Calu3 (cell line): Measurements from ENCODE around the gene NF1. TPM values are rescaled to one million over a fixed set of nuclear protein-coding genes. Genes with fewer than 3 reads are reported as not detected.

Experiments
- BruUV-seq: library from RNA; stranded (reverse); fragments of 400-500 nt; replicated peaks from 2 replicates; lab custom pipeline; 2021; lab: Mats Ljungman, UMichigan
- CTCF ChIA-PET: fragments of 300-600 bp; sonication (Branson Sonifier 250); formaldehyde crosslinking; loops from one replicate; lab custom pipeline; 2022; ENCODE audit warnings: antibody characterized with exemption; lab: Charles Lee
- DNase-seq: peaks from one replicate; pipeline ENCODE4 v3.0.0; 2022
- H3K27ac Mint-ChIP-seq: one replicate; pipeline ENCODE4 v1.8.0; 2022; ENCODE audit warnings: mixed read lengths; ENCODE audit not compliant: unreplicated experiment
- H3K27me3 Mint-ChIP-seq: one replicate; pipeline ENCODE4 v1.8.0; 2022; ENCODE audit warnings: mixed read lengths; ENCODE audit not compliant: unreplicated experiment
- H3K36me3 Mint-ChIP-seq: one replicate; pipeline ENCODE4 v1.8.0; 2022; ENCODE audit warnings: mild to moderate bottlenecking, moderate library complexity, mixed read lengths; ENCODE audit not compliant: insufficient read depth, unreplicated experiment
- H3K4me1 Mint-ChIP-seq: one replicate; pipeline ENCODE4 v1.8.0; 2022; ENCODE audit warnings: mild to moderate bottlenecking, low read depth, mixed read lengths; ENCODE audit not compliant: unreplicated experiment
- H3K4me3 Mint-ChIP-seq: one replicate; pipeline ENCODE4 v1.8.0; 2022; ENCODE audit warnings: mild to moderate bottlenecking, low read depth, moderate library complexity, mixed read lengths; ENCODE audit not compliant: unreplicated experiment
- H3K9me3 Mint-ChIP-seq: one replicate; pipeline ENCODE4 v1.8.0; 2022; ENCODE audit warnings: low read depth, mixed read lengths; ENCODE audit not compliant: unreplicated experiment
- intact Hi-C: fragments of 100-400 bp; cut with micrococcal nuclease; formaldehyde crosslinking; loops from one replicate; pipeline ENCODE4 v1.10.0; 2022; ENCODE audit not compliant: unreplicated experiment
- total RNA-seq: library from RNA; stranded (reverse); gene quantifications from 2 replicates; pipeline ENCODE4 v1.2.3, GENCODE V29; 2022
- TF ChIP-seq, protein P1 (sequence below): fragments of 200-600 bp; IDR thresholded peaks from one replicate; pipeline ENCODE4 v1.8.0; 2022; ENCODE audit warnings: antibody characterized with exemption; ENCODE audit not compliant: unreplicated experiment

The NF1 gene
- total RNA-seq, 1 experiment from 2014 or later = 64.7 TPM

DNA sequence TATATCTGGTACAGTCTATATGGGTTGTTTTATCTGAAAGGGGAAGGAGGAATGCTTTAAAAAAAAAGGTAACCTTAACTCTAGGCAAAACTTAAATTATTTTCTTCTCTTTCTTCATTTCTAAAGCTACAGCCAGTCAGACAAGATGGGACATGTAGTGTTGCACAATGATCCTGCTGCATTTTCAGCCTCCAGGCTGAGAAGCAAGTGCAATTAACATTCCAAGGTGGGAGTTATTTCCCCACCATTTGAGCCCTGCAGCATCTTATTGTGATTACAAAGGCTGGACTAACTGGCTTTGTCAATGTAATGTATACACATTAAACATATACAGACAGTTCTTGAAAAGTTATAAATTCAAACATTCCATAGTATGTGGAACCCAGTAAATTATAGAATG, 22.6 kb upstream of the NF1 start:
- TF ChIP-seq, protein P1, sequence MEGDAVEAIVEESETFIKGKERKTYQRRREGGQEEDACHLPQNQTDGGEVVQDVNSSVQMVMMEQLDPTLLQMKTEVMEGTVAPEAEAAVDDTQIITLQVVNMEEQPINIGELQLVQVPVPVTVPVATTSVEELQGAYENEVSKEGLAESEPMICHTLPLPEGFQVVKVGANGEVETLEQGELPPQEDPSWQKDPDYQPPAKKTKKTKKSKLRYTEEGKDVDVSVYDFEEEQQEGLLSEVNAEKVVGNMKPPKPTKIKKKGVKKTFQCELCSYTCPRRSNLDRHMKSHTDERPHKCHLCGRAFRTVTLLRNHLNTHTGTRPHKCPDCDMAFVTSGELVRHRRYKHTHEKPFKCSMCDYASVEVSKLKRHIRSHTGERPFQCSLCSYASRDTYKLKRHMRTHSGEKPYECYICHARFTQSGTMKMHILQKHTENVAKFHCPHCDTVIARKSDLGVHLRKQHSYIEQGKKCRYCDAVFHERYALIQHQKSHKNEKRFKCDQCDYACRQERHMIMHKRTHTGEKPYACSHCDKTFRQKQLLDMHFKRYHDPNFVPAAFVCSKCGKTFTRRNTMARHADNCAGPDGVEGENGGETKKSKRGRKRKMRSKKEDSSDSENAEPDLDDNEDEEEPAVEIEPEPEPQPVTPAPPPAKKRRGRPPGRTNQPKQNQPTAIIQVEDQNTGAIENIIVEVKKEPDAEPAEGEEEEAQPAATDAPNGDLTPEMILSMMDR = no peak
- no TSS peak for BruUV-seq
- Mint-ChIP-seq H3K27me3 (no peaks in the 10 kb centered on the region), H3K36me3 (no peaks in the 10 kb centered on the region), H3K9me3 (no peaks in the 10 kb centered on the region), H3K4me3 (no peak overlapping the region), H3K27ac (no peak overlapping the region), H3K4me1 (peaks cover 18% of the 10 kb centered on the region)
- CTCF ChIA-PET = no interaction called here
- no peak for DNase-seq
- intact Hi-C loops = no loop called here

DNA sequence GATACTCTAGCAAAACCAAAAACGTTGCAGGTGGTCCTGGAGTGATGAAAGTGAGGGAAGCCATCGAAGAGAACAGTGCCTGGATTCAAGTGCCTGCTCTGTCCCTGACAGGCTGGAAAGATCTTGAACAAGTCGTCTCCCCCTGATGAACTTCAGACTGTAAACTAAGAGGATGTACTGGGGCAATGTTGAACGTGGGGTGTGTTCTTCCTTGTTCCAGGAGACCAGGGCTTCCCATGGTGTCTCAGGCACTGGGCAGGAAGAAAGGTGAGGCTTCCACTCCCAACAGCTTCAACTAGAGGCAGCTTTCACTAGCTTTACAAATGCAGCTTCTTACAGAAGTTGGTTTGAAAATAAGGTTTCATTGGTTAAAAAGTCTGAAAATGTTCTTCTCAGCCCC, 21.4 kb upstream of the NF1 start:
- Mint-ChIP-seq H3K4me1 (peaks cover 7% of the 10 kb centered on the region), H3K27ac (no peak overlapping the region), H3K36me3 (no peaks in the 10 kb centered on the region), H3K4me3 (no peak overlapping the region), H3K27me3 (no peaks in the 10 kb centered on the region), H3K9me3 (no peaks in the 10 kb centered on the region)
- no peak for DNase-seq
- TF ChIP-seq, protein P1 = no peak
- CTCF ChIA-PET = no interaction called here
- intact Hi-C loops = no loop called here
- BruUV-seq = no TSS peak

DNA sequence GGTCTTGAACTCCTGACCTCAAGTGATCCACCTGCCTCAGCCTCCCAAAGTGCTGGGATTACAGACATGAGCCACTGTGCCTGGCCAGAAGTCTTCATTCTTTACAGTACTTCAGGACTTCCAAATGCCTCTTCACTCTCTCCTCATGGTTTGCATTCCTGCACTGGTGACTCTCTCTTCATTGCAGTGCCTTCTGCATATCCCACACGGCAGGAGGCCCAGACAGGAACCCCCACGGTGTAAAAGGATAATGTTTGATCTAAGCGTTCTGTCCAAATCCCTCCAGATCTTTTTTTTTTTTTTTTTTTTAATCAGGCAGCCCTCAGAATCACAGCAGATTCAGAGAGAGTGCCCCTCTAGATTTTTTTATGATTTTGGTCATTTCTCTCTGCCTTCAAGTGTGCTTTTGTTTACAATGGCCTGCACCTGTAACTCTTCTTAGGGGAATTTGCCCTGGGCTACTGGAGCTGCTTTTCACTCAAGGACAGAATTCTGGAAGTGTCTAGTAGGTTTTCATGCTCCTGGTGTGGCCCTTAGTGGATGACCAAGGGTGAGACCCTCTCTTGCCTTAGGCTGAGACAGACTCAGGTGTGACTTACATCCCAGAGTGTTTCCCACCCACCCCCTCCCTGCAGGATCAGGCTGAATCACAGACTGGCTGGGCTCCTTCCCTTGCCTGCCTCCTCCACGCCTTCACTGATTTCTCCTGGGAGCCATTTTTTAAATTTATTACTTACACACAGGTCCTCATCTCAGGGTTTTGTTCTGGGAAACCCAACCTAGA, 19.8 kb upstream of the NF1 start:
- H3K4me3 Mint-ChIP-seq = no peak overlapping the region
- H3K9me3 Mint-ChIP-seq = no peaks in the 10 kb centered on the region
- no peaks in the 10 kb centered on the region for H3K36me3 Mint-ChIP-seq
- TF ChIP-seq, protein P1 = no peak
- no peaks in the 10 kb centered on the region for H3K4me1 Mint-ChIP-seq
- CTCF ChIA-PET = no interaction called here
- DNase-seq = no peak
- no peaks in the 10 kb centered on the region for H3K27me3 Mint-ChIP-seq
- intact Hi-C loops = no loop called here
- no TSS peak for BruUV-seq
- H3K27ac Mint-ChIP-seq = no peak overlapping the region

DNA sequence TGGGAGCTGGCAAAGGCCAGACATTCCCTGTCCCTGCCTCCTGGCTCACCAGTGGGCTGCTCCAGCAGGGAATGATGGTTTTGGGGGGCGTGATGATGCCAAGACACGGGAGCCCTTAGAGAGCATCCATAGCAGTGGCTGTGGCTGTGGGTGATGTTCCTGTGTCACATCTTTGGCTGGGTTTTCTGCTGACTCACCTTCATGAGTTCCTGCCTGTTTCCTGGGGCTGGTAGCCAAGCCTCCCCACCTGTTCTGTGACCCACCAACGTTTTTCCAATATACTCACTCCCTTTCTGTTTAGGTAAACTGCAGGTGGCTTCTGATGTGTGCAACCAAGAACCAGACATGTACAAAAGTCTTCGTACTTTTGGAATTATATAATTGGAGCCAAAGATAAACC, 16.5 kb upstream of the NF1 start:
- intact Hi-C loops = no loop called here
- no peaks in the 10 kb centered on the region for H3K9me3 Mint-ChIP-seq
- CTCF ChIA-PET = no interaction called here
- no peak for DNase-seq
- H3K4me3 Mint-ChIP-seq = no peak overlapping the region
- no TSS peak for BruUV-seq
- no peak overlapping the region for H3K27ac Mint-ChIP-seq
- TF ChIP-seq, protein P1 = no peak
- H3K36me3 Mint-ChIP-seq = no peaks in the 10 kb centered on the region
- no peaks in the 10 kb centered on the region for H3K4me1 Mint-ChIP-seq
- H3K27me3 Mint-ChIP-seq = no peaks in the 10 kb centered on the region
